HepG2 (cell line): Measurements from ENCODE around the gene ADSS1. TPM values are rescaled to one million over a fixed set of nuclear protein-coding genes. Genes with fewer than 3 reads are reported as not detected.

Experiments used
- ATAC-seq: fragments of 200-7000 bp; cut with Tn5 transposase; 3 replicates; pipeline ENCODE4 v1.9.1; 2020; ENCODE audit warnings: mild to moderate bottlenecking, moderate library complexity
- BruUV-seq: library from RNA; stranded (reverse); fragments of 400-500 nt; replicated peaks from 2 replicates; lab custom pipeline; 2021; lab: Mats Ljungman, UMichigan
- CTCF ChIA-PET: fragments of 300-600 bp; formaldehyde crosslinking; extraction: SDS; loops from one replicate; lab custom pipeline; 2021; ENCODE audit warnings: low total read pairs, inconsistent platforms, low intra/inter-chr PET ratio; lab: Yijun Ruan, JAX
- POLR2A ChIA-PET: fragments of 350-600 bp; sonication (Branson Sonifier 250); formaldehyde crosslinking; loops from one replicate; lab custom pipeline; 2020; ENCODE audit warnings: antibody characterized with exemption, inconsistent platforms; lab: Yijun Ruan, JAX
- DNase-seq: peaks from one replicate; pipeline ENCODE4 v3.0.0-alpha.2; 2015; ENCODE audit warnings: low spot score
- FAIRE-seq: peaks from 3 replicates; lab custom pipeline; 2011; peaks lifted over from hg19 to GRCh38; lab: Jason Lieb, UNC
- H2AFZ ChIP-seq: one replicate; pipeline ENCODE4 v1.6.1; 2011; ENCODE audit warnings: low read length, inconsistent platforms
- H3K27ac ChIP-seq: fragments of 300-600 bp; 3 replicates; pipeline ENCODE4 v1.8.0; 2011; ENCODE audit warnings: mixed run types, mild to moderate bottlenecking, mixed read lengths, low read length, inconsistent platforms; ENCODE audit not compliant: insufficient read depth; ENCODE audit errors: extremely low read length
- H3K27me3 ChIP-seq, 2 experiments: fragments of 200-600 bp in 1 of 2; 2 replicates in 1 of 2; 3 replicates in 1 of 2; pipeline versions ENCODE4 v1.6.0 to v1.8.0; 2011; ENCODE audit warnings: low read length in 2 of 2, mild to moderate bottlenecking in 2 of 2, moderate library complexity in 2 of 2, inconsistent platforms in 1 of 2; ENCODE audit not compliant: insufficient read depth in 2 of 2, control insufficient read depth in 1 of 2
- H3K36me3 ChIP-seq, 2 experiments: fragments of 200-600 bp in 1 of 2; replicated peaks in 1 of 2; 2 replicates in 1 of 2; 3 replicates in 1 of 2; pipeline versions ENCODE4 v1.5.1 to v1.8.0; 2011; ENCODE audit warnings: low read length in 2 of 2, inconsistent platforms in 1 of 2; ENCODE audit not compliant: insufficient read depth in 2 of 2, control insufficient read depth in 1 of 2
- H3K4me1 ChIP-seq: 2 replicates; pipeline ENCODE4 v1.5.1; 2012; ENCODE audit warnings: low read length, inconsistent platforms; ENCODE audit not compliant: insufficient read depth
- H3K4me2 ChIP-seq: 2 replicates; pipeline ENCODE4 v1.6.0; 2011; ENCODE audit warnings: low read depth, low read length, inconsistent platforms
- H3K4me3 ChIP-seq, 3 experiments: fragments of 200-600 bp in 1 of 3; sonication (generic), shearing (Covaris generic) in 1 of 3; replicated peaks in 1 of 3; 2 replicates each; pipeline ENCODE4 v1.5.1; 2011 to 2016; ENCODE audit warnings: low read length in 3 of 3, inconsistent platforms in 2 of 3, low read depth in 2 of 3, mild to moderate bottlenecking in 2 of 3, control low read depth in 1 of 3, mixed read lengths in 1 of 3; ENCODE audit not compliant: insufficient read depth in 1 of 3
- H3K79me2 ChIP-seq: one replicate; pipeline ENCODE4 v1.6.1; 2011; ENCODE audit warnings: low read length, inconsistent platforms; ENCODE audit not compliant: insufficient read depth
- H3K9ac ChIP-seq: 2 replicates; pipeline ENCODE4 v1.6.0; 2011; ENCODE audit warnings: mild to moderate bottlenecking, low read depth, low read length, inconsistent platforms; ENCODE audit not compliant: insufficient read depth
- H3K9me3 ChIP-seq: 2 replicates; pipeline ENCODE4 v1.5.1; 2012; ENCODE audit warnings: mild to moderate bottlenecking, low read length
- H4K20me1 ChIP-seq: 2 replicates; pipeline ENCODE4 v1.6.0; 2011; ENCODE audit warnings: inconsistent platforms, mild to moderate bottlenecking, low read length, moderate library complexity; ENCODE audit not compliant: insufficient read depth
- ARNT ChIP-seq: fragments of 450-650 bp; IDR thresholded peaks from 2 replicates; pipeline ENCODE4 v1.6.1; 2017
- PRPF4 ChIP-seq: fragments of 200-400 bp; formaldehyde crosslinking; IDR thresholded peaks from 2 replicates; pipeline ENCODE4 v1.6.1; 2016; ENCODE audit warnings: low read length, low read depth; ENCODE audit not compliant: poor library complexity, severe bottlenecking
- ZNF343 ChIP-seq: sonication (generic); formaldehyde crosslinking; IDR thresholded peaks from 2 replicates; pipeline ENCODE4 v1.4.0; 2020; ENCODE audit warnings: mild to moderate bottlenecking, missing genetic modification reagents
- ZNF629 ChIP-seq: sonication (generic); formaldehyde crosslinking; conservative IDR thresholded peaks from 2 replicates; pipeline ENCODE4 v1.5.0; 2020; ENCODE audit warnings: missing genetic modification reagents
- WGBS: methylation state at CpG from one replicate; pipeline ENCODE4 v1.1.6; 2017; ENCODE audit warnings: low lambda C conversion rate; 5-methylcytosine and 5-hydroxymethylcytosine counted together
- in situ Hi-C: cut with HindIII; loops from 2 replicates; pipeline ENCODE4 v1.10.0; 2017; ENCODE audit warnings: low pct_unique_long_range_greater_than_20kb; ENCODE audit not compliant: extremely low pct_ligation_motif_present
- intact Hi-C: fragments of 100-400 bp; cut with micrococcal nuclease; formaldehyde crosslinking; loops from one replicate; pipeline ENCODE4 v1.10.0; 2022; ENCODE audit not compliant: unreplicated experiment
- polyA plus RNA-seq, 8 experiments: library from polyadenylated mRNA; depleted of rRNA in 3 of 8; stranded (reverse) in 7 of 8; unstranded in 1 of 8; fragments of >200 nt; fragmentation: Illumina TruSeq in 4 of 8; extraction: Trizol in 4 of 8; gene quantifications; 2 replicates each; pipeline versions ENCODE4 v1.2.1 to v1.2.3, GENCODE V29; 2011 to 2016; ENCODE audit warnings: low read depth in 4 of 8, missing spikeins in 1 of 8, mixed read lengths in 1 of 8; ENCODE audit not compliant: insufficient read depth in 1 of 8
- total RNA-seq, 5 experiments: library from RNA; depleted of rRNA; stranded (reverse); fragments of >200 nt; fragmentation: Illumina TruSeq; extraction: Trizol; gene quantifications; 2 replicates each; pipeline ENCODE4 v1.2.3, GENCODE V29; 2016; ENCODE audit warnings: low read depth in 1 of 5

Gene ADSS1
- total and polyA plus RNA-seq, 2 of the 13 experiments (the other 11 are each of a cell fraction or from before 2014, with no cell fraction given): 1.0 to 36.7 TPM

- Histone ChIP-seq H3K27ac (no peak overlapping the region), H3K4me3 (no peak overlapping the region), H3K4me2 (no peak overlapping the region), H2AFZ (no peak overlapping the region), H3K9me3 (no peaks in the 10 kb centered on the region), H3K4me1 (peaks cover 77% of the 10 kb centered on the region), H3K79me2 (no peaks in the 10 kb centered on the region), H3K9ac (no peak overlapping the region), H4K20me1 (no peaks in the 10 kb centered on the region), H3K27me3 (no peaks in the 10 kb centered on the region; a peak in 1 of 5 replicates), H3K36me3 (no peaks in the 10 kb centered on the region)
- FAIRE-seq (no peak), DNase-seq (no peak), ATAC-seq (no peak)
- intact Hi-C loops: no loop called here
- TF ChIP-seq ARNT (no peak), PRPF4 (no peak)
- POLR2A ChIA-PET: interaction anchor here (2.2 to 7.6 kb wide), 2 partner anchors 9 to 12 kb away, joined by 22 to 179 read pairs; no protein-coding TSS in a partner anchor
- WGBS: 82% methylated on average over 13 of the region's 13 CpGs
- CTCF ChIA-PET: no interaction called here
- no TSS peak for BruUV-seq
- in situ Hi-C loops: no loop called here
Measured at GRCh38 chr14:104678346-104678745, 45.7 kb upstream of the ADSS1 start.

GRCh38 chr14:104678901-104679705 is 44.9 kb upstream of the ADSS1 start:
- no peaks in the 10 kb centered on the region for H3K9me3 ChIP-seq
- peaks cover 85% of the 10 kb centered on the region for H3K4me1 ChIP-seq
- no peaks in the 10 kb centered on the region for H3K36me3 ChIP-seq
- WGBS: 48% methylated on average over 6 of the region's 18 CpGs
- DNase-seq (no peak), FAIRE-seq (no peak), ATAC-seq (no peak)
- no peaks in the 10 kb centered on the region for H4K20me1 ChIP-seq
- H3K27ac ChIP-seq: no peak overlapping the region
- POLR2A ChIA-PET: interaction anchor here (7.6 kb wide), 1 partner anchor 12 kb away, joined by 179 read pairs; no protein-coding TSS in a partner anchor
- H3K4me3 ChIP-seq: no peak overlapping the region
- H3K27me3 ChIP-seq: no peaks in the 10 kb centered on the region; a peak in 1 of 5 replicates
- no peak overlapping the region; the same call in 1 of the 2 replicates for H3K9ac ChIP-seq
- no TSS peak for BruUV-seq
- no peak for TF ChIP-seq ZNF343 (CRISPR knock-in tag)
- peak; percentile 91 for TF ChIP-seq ZNF629 (CRISPR knock-in tag)
- CTCF ChIA-PET: no interaction called here
- H3K79me2 ChIP-seq: no peaks in the 10 kb centered on the region
- intact Hi-C loops: no loop called here
- in situ Hi-C loops: no loop called here
- H2AFZ ChIP-seq: no peak overlapping the region
- H3K4me2 ChIP-seq: 0 out of 2 replicates have a peak overlapping the region, but pooled peaks have one; percentile 88
